Measurements from ENCODE around the gene IL4.

GRCh38 chr5:132681983-132682382 is 8.2 kb downstream of the IL4 start:
- TF ChIP-seq POLR2A (IDR thresholded peaks at IDR 0.05) (no peak), CTCF (IDR thresholded peaks at IDR 0.05) (no peak)

All from uterus (tissue), 2 donors.